Embryonic facial prominence (tissue), 1 donor: ENCODE measurements around the gene TEPSIN.

Experiments
- DNase-seq: peaks from one replicate; pipeline ENCODE4 v3.0.0-alpha.2; 2016; ENCODE audit errors: extremely low spot score

Gene TEPSIN

GRCh38 chr17:81197831-81198490 is 40.9 kb downstream of the TEPSIN start:
- DNase-seq: no peak

- DNase-seq: no peak
Observed at GRCh38 chr17:81197409-81197795, 41.5 kb downstream of the TEPSIN start.

DNA sequence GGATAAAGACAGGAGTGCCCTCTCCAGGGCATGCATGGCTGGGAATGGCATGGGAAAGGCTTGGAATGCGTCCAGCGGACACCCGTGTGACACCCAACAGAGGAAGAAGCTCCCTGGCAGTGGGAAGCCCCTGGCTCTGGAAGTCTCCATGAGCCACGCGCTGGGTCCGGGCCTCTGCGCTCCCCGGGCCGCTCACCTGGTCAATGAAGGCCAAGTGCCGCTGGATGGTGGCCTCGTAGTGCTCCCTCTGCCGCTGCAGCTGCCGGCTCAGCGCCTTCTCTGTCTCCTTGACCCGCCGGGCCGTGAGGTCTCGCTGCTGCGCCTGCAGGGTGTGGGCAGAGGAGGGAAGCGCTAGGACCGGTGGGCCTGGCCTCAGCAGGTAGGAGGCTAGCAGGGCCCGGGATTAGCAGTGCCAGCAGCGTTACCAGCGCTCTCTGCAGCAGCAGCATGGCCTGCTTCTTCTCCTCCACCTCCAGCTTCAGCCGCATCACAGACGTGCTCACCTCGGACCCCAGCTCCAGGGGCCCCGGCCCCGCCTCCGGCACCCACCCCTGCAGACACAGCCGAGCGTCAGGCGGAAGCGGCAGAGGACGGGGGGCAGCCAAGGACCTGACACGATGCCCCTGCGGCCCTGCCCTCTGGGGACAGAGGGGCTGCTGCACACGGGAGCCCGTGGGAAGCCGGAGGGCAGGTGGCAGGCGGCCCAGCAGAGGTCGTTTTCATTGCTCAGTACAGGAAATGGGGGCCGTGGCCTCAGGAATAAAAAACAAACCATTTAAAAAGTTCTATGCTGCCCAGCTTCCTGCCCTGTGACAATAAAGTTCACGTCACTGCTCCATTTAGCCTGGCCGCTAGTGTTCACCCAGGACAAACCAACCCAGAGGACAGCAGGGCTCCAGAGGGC is 42.1 kb downstream of the TEPSIN start:
- DNase-seq: no peak

GRCh38 chr17:81195941-81196495 is 42.8 kb downstream of the TEPSIN start:
- DNase-seq: no peak

DNA sequence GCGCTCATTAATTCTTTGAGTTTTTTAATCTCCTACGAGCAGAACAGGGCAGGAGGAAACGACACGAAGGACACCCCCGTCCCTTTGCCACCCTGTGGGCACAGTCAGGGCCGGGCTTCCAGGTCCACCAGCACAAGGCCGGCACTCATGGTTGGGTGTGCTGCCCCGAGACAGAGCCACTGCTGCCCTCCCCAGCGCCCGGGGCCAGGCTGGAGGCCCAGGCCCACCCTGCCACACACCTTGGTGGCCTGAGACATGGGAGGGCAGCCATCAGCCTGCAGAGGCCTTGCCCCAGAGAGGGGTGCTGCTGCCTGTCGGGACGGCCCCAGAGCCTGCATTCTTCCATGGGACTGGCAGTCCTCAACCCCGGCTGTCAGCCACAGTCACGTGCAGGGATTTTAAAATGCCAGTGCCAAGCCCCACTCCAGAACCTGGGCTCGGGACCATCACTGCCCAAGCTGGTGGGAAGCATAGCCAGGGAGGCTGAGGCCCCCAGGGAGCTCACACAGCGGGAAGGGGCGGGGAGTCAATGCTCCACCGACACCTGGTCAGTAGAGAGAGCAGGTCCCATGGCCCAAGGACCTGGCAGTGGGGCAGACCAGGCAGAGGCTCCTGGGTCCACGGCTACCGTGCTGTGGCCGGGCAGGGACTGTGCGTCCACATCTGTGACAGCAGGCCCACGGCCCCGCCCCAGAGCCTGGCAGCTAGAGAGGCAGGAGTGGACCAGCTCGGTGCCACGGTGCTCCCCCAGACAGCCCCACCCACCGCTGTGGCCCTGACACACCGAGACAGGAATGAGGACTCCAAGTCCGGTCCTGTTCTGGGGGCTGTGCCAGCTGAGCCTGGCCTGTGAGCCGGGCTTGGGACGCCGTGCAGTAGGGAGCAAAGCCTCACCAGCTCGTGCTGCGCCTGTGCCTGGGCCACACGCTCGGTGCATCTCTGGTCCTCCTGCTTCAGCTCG is 43.6 kb downstream of the TEPSIN start:
- DNase-seq: no peak

DNA sequence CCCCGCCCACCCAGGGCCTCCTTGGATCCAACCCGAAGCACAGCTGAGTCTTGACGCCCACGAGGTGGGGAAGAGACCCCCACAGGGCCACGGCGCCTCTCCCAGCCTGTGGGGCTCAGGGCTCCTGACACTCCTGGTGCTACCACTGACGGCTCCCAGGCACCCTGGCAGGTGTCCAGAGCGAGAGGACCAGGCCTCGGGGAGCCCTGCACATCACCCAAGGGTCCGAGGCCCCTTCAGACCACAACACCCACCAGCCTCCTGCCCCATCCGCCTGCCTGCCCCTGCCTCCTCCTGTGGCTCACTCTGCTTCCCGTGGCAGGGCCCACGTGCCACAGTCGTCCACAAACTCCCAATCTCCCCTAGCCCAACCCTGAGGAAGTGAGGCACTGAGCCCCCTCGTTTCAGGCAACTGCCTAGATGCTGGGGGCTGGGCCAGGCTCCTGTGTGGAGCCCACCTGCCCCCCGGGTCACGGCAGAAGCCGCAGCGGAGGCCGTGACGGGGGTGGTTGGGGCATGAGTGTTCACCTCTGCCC is 44.6 kb downstream of the TEPSIN start:
- no peak for DNase-seq

- no peak for DNase-seq
Observed at GRCh38 chr17:81193470-81194224, 45.2 kb downstream of the TEPSIN start.

GRCh38 chr17:81193051-81193410 is 45.8 kb downstream of the TEPSIN start:
- DNase-seq: no peak

GRCh38 chr17:81192386-81193050 is 46.3 kb downstream of the TEPSIN start:
- DNase-seq: no peak

GRCh38 chr17:81191646-81192045 is 47.2 kb downstream of the TEPSIN start:
- DNase-seq: no peak

GRCh38 chr17:81191116-81191515 is 47.7 kb downstream of the TEPSIN start:
- no peak for DNase-seq

DNA sequence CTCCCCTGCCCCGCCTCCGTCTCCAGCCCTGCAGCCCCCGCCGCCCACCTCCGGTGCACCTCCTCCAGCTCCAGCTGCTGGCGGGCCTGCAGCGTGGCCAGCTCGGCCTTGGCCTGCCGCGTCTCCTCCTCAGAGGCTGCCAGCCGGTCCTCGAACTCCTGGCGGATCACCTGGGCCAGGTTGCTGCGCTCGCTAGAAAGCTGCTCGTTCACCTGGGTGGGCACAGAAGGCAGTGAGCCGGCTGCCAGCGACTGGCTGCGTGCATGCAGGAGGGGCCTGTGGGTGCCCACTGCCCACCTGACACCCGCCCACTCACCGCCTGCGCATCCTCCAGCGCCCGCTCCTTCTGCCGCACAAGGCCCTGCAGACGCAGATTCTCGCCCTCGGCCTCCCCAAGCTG is 48.3 kb downstream of the TEPSIN start:
- DNase-seq: no peak

- no peak for DNase-seq
Observed at GRCh38 chr17:81189670-81190530, 49.0 kb downstream of the TEPSIN start.

DNA sequence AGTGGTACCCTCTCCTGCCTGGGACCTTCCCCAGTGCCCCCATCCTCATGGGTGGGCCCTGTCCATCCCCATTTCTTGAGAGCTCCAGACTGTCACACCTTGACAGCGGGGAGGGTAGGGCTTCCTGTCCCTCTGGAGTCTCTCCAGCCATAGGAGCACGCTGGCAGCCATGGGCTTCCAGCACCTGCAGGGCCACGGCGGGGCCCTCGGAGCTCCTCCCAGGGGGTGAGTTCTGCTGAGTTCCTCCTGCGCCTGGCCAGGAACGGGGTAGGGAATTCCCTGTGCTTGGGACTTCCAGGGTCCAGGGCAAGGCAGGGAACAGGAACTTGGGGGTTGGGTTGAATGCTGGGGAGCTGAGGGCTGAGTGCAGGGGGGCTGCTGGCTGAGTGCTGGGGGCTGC is 49.8 kb downstream of the TEPSIN start:
- no peak for DNase-seq

DNA sequence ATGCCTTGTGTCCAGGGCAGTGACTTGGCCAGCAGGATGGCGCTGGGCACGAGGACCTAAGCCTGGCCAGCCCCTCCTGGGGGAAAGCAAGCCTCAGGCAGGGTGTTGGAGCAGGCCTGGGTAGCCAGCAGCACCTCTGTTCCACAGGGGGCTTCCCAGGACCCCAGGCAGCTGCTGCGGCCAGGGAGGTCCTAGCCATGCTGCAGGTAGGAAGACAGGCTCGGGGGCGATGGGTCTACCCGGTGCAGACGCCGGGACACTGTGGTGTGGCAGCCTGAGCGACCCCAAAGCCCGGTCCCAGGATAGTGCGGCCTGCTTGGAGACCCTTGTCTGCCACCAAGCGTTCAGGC is 50.4 kb downstream of the TEPSIN start:
- DNase-seq: no peak

- no peak for DNase-seq
Observed at GRCh38 chr17:81187586-81188490, 51.0 kb downstream of the TEPSIN start.

DNA sequence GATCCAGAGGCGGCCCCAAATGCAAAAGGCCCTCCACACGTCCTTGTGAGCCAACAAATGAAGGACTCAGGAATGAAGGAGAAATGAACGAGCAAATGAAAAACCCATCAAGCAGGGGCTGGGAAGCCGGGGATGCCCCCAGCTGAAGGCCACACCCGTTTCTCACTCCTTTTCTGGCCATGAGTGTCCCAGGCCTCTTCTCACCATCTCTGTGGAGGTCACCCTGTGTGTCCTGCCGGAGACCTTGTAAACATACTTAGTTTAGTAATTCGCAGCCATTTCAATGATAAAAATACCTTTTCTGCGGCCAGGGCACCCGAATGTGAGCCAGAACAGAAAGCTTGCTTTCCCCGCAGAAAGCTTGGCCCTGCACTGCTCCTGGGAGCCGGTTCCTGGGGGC is 51.7 kb downstream of the TEPSIN start:
- DNase-seq: no peak

GRCh38 chr17:81186203-81186602 is 52.7 kb downstream of the TEPSIN start:
- DNase-seq: no peak
